Fibroblast of pulmonary artery (primary cell): ENCODE measurements around the gene EEFSEC.

ENCODE experiments used
- DNase-seq: peaks from one replicate; pipeline ENCODE4 v3.0.0-alpha.2; 2010; ENCODE audit warnings: low read depth
- H3K4me3 ChIP-seq: replicated peaks from 2 replicates; pipeline ENCODE4 v1.5.1; 2011; ENCODE audit warnings: low read depth, mild to moderate bottlenecking, control low read depth, low read length, moderate library complexity
- TF ChIP-seq, protein P1 (sequence below): IDR thresholded peaks from 2 replicates; pipeline ENCODE4 v1.5.1; 2011; ENCODE audit warnings: mild to moderate bottlenecking, control low read depth, low read length, inconsistent platforms; ENCODE audit errors: missing control alignments

The EEFSEC gene

DNA sequence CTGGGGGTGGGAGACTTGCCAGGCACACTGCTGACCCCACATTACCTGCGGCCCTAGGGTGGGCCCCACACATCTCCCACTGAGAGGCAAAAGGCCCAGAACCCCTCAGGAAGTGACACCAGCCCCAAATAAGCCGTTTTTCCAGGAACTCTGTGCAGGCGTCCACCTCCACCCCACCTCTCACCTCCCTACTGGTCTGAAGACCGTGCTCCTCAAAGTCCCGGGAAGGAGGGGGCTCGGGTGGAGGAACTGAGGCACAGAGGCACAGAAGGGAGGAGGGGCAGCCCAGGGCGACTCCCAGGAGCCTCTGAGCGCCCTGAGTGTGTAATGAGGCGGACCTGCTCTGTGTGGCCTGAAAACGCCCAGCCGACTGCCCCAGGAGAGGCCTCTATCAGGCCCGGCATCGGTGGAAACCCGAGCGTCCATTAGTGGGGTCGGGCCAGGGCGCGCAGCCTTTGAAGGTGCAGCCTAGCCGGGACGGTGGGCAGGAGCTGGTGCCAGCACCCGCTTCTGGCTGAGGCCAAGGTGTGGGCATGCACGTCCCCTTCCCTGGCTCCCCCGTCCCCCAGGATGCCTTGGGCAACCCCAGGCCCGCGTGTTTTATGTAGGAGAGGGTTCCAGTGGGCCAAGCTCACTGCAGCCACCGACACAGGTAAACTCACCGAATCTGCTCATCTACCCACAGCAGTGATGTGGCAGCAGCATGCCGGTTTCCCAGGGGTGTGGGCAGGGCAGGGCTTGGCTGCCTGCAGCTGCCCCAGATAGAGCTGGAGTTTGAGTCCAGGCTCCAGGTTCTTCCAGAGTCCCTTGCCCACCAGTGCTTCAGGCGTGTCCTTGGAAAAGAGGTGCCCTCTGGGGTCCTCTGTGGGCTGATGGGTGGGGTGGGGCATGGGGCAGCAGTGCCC lies 257.6 kb downstream of the EEFSEC start:
- TF ChIP-seq, protein P1, sequence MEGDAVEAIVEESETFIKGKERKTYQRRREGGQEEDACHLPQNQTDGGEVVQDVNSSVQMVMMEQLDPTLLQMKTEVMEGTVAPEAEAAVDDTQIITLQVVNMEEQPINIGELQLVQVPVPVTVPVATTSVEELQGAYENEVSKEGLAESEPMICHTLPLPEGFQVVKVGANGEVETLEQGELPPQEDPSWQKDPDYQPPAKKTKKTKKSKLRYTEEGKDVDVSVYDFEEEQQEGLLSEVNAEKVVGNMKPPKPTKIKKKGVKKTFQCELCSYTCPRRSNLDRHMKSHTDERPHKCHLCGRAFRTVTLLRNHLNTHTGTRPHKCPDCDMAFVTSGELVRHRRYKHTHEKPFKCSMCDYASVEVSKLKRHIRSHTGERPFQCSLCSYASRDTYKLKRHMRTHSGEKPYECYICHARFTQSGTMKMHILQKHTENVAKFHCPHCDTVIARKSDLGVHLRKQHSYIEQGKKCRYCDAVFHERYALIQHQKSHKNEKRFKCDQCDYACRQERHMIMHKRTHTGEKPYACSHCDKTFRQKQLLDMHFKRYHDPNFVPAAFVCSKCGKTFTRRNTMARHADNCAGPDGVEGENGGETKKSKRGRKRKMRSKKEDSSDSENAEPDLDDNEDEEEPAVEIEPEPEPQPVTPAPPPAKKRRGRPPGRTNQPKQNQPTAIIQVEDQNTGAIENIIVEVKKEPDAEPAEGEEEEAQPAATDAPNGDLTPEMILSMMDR, result no peak
- H3K4me3 ChIP-seq, result no peak overlapping the region
- no peak for DNase-seq

DNA sequence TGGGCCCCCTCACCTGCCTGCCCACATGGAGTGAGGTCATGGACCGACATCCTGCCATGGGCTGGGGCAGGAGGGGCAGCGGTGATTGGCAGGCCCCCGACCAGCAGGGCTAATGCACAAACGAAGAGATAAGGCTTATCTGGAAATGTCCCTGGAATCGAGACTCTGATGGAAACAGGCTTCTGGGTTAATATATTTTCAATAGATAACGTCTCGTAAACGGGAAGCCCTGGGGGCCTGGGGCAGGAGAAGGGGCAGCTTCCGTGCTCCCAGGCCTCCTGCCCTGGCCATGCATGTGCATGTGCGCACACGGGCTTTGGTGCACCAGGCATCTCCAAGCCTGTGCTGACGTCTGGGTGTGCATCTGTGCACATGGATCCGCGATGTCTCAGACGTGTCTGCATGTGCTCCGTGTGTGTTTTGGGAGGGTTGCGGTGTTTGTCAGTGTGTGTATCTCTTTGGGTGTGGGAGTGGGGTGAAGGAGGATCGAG lies 258.3 kb downstream of the EEFSEC start:
- TF ChIP-seq, protein P1, result no peak
- DNase-seq, result no peak
- no peak overlapping the region for H3K4me3 ChIP-seq

DNA sequence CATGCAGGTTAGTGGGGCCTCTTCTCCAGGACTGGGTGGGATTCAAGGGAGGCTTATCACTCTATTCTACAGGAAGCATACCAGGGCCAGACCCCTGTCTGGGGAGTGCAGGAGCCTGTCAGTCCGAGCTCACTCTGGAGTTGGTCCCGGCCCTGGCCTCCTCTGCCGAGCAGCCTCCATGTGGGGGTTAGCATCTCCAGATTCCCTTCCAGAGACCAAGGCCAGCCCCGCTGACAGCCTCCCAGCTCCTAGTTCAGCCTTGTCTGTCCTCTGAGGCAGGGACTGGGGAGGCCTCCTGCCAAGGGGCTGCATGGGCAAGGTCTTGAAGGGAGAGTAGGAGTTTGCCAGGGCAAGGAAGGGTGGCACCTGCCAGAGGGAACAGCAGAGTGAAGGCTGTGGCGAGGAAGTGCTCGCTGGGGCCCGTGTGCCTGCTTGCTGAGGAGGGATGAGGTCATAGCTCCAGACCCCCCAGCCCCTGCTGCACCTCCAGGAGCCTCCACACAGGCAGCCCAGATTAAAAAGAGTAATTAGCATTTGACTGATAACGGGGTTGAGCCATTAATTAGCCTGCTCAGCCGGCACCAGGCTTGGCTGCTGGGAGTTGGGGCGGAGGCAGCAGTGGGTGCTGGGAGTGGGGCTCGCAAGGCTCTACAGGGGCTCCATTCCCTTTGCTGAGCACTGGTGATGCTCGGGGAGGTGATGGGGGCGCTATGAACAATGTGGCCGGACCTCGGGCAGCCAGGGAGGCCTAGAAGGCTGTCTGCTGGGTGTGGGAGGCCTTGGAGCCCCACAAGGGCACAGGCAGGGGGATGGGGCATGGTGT lies 259.1 kb downstream of the EEFSEC start:
- TF ChIP-seq, protein P1, result no peak
- no peak for DNase-seq
- no peak overlapping the region for H3K4me3 ChIP-seq

DNA sequence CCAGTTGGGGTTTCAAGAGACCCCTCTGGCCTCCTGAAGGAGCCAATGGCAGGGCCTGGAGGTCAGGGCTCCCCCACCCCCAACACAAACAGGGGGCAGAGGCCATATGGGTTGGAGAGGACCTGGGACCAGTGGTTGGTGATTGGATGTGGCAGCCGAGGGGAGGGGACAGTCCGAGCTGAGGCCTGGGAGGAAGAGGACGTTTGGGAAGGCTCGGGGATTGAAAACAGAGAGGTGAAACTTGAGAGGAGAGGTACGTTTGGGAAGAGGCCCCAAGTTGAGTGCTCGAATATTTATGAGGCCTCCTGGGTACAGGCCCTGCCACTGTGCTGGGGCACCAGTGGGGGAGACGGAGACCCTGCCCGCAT lies 259.7 kb downstream of the EEFSEC start:
- H3K4me3 ChIP-seq, result no peak overlapping the region
- no peak for DNase-seq
- TF ChIP-seq, protein P1, result no peak

DNA sequence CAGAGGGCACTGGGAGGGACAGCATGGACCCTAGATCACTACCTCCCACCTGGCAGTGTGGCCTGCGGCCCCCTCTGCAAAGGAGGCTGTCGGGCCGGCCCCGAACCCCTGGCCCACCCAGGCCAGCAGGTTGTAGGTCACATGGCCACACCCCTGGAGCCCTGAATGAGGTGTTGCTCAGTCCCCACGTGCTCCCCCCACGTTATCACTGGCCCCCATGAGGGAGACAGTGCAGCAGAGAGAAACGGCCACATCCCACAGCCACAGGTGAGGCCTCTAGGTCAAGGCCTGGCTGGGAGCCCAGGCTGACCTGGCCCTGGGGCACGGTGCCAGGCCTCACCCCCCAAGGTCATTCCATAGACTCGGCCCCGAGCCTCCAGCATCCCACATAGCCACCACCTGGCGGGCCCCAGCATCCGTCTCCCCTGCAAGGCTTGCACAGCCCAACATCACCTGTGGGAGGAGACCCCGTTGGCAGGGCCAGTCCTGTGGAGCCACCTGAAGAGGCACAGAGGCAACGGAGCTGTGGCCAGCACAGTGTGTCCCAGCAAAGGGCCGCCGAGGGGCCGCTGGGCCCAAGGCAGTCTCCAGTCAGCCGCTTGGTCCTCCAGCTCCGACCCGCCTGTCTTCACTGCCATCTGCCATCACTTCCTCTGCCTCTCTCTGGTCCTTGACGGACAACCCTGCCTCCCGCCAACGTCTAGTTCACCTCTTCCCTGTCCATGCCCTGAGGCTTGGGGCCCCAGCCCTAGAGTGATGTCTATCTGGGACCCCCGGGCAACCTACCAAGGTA lies 260.3 kb downstream of the EEFSEC start:
- no peak overlapping the region for H3K4me3 ChIP-seq
- TF ChIP-seq, protein P1, result no peak

DNA sequence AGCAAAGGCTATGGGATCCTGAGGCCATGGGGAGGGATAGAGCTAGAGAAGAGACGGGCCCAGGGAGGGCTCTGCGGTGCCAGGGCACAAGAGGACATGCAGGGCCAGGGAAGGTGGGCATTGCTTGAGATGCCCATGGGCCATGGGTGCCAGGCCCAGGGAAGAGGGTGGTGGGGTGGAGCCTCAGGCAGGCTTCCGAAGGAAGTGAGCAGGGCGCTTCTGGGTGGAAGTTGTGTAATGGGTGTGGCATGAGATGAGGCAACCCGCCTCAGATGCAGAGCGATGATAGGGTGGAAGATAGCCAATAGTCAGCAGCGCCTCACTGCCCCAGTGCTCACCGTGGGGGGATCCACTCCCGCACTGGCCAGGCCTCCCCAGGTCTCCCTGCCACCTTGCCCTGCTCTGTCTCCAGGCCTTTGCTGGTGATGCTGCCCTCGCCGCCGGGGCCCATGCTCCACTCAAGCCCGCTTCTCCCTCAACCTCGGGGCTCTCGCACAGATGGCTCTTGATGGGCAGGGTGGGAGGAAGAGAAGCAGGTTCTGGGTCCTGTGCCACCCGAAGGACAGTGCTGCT lies 262.0 kb downstream of the EEFSEC start:
- no peak overlapping the region for H3K4me3 ChIP-seq
- no peak for DNase-seq
- TF ChIP-seq, protein P1, result no peak

More for the DNA sequence above, 260.3 kb downstream of the EEFSEC start:
- no peak for DNase-seq
